Fibroblast of lung (primary cell): ENCODE results near the gene SF3B1. TPM values are rescaled to one million over a fixed set of nuclear protein-coding genes. Genes with fewer than 3 reads are reported as not detected.

Experiments
- DNase-seq, 2 donors: peaks; one replicate each; pipeline versions ENCODE4 v3.0.0 to v3.0.0-alpha.2; 2010; ENCODE audit warnings: low read depth in 2 of 2
- H2AFZ ChIP-seq: 2 replicates; pipeline ENCODE4 v1.5.1; 2012; ENCODE audit warnings: low read length, control low read depth, inconsistent platforms
- H3K27ac ChIP-seq: 2 replicates; pipeline ENCODE4 v1.5.1; 2011; ENCODE audit warnings: low read length, control low read depth; ENCODE audit not compliant: insufficient read depth
- H3K27me3 ChIP-seq: 2 replicates; pipeline ENCODE4 v1.5.1; 2011; ENCODE audit warnings: mild to moderate bottlenecking, low read length; ENCODE audit not compliant: control insufficient read depth, insufficient read depth
- H3K36me3 ChIP-seq: 2 replicates; pipeline ENCODE4 v1.5.1; 2011; ENCODE audit warnings: low read length; ENCODE audit not compliant: control insufficient read depth, insufficient read depth
- H3K4me1 ChIP-seq: 2 replicates; pipeline ENCODE4 v1.5.1; 2011; ENCODE audit warnings: low read length; ENCODE audit not compliant: control insufficient read depth, insufficient read depth; ENCODE audit errors: extremely low read depth
- H3K4me2 ChIP-seq: 2 replicates; pipeline ENCODE4 v1.5.1; 2011; ENCODE audit warnings: low read length, control low read depth; ENCODE audit not compliant: insufficient read depth; ENCODE audit errors: extremely low read depth
- H3K4me3 ChIP-seq, 4 experiments: fragments of 200-600 bp in 1 of 4; sonication (generic) in 1 of 4; replicated peaks in 1 of 4; 2 replicates each; pipeline ENCODE4 v1.5.1; 2011 to 2016; ENCODE audit warnings: low read length in 4 of 4, low read depth in 3 of 4, mild to moderate bottlenecking in 3 of 4, control low read depth in 2 of 4, inconsistent platforms in 1 of 4, mixed read lengths in 1 of 4; ENCODE audit not compliant: insufficient read depth in 1 of 4; ENCODE audit errors: control extremely low read depth in 1 of 4
- H3K79me2 ChIP-seq: 2 replicates; pipeline ENCODE4 v1.5.1; 2012; ENCODE audit warnings: mild to moderate bottlenecking, low read length, inconsistent platforms; ENCODE audit not compliant: control insufficient read depth, insufficient read depth
- H3K9ac ChIP-seq: 2 replicates; pipeline ENCODE4 v1.5.1; 2011; ENCODE audit warnings: mild to moderate bottlenecking, low read length, control low read depth; ENCODE audit not compliant: insufficient read depth
- H3K9me3 ChIP-seq: 2 replicates; pipeline ENCODE4 v1.5.1; 2012; ENCODE audit warnings: low read depth, low read length; ENCODE audit not compliant: control insufficient read depth, insufficient read depth
- H4K20me1 ChIP-seq: 2 replicates; pipeline ENCODE4 v1.5.1; 2011; ENCODE audit warnings: low read length; ENCODE audit not compliant: control insufficient read depth, insufficient read depth; ENCODE audit errors: extremely low read depth
- CTCF ChIP-seq, 2 donors: IDR thresholded peaks in 1 of 2; conservative IDR thresholded peaks in 1 of 2; 1 replicate in 1 of 2; 2 replicates in 1 of 2; pipeline ENCODE4 v1.5.1; 2011 to 2012; ENCODE audit warnings: low read length in 2 of 2, control low read depth in 1 of 2, inconsistent platforms in 1 of 2, low read depth in 1 of 2, mild to moderate bottlenecking in 1 of 2
- EZH2 ChIP-seq: IDR thresholded peaks from 2 replicates; pipeline ENCODE4 v1.5.1; 2012; ENCODE audit warnings: low read length, control low read depth, mild to moderate bottlenecking; ENCODE audit errors: missing control alignments
- polyA plus RNA-seq, 2 donors: library from polyadenylated mRNA; depleted of rRNA in 1 of 2; stranded (reverse) in 1 of 2; unstranded in 1 of 2; fragments of >200 nt; gene quantifications; 2 replicates each; pipeline ENCODE4 v1.2.1, GENCODE V29; 2011 to 2012; ENCODE audit warnings: missing spikeins in 1 of 2
- total RNA-seq: library from RNA; depleted of rRNA; stranded (reverse); fragments of >200 nt; gene quantifications from 2 replicates; pipeline ENCODE4 v1.2.1, GENCODE V29; 2014

The SF3B1 gene
- total and polyA plus RNA-seq, 2 donors (not counting 1 experiment from before 2014, with no cell fraction given), result 195 to 509 TPM

DNA sequence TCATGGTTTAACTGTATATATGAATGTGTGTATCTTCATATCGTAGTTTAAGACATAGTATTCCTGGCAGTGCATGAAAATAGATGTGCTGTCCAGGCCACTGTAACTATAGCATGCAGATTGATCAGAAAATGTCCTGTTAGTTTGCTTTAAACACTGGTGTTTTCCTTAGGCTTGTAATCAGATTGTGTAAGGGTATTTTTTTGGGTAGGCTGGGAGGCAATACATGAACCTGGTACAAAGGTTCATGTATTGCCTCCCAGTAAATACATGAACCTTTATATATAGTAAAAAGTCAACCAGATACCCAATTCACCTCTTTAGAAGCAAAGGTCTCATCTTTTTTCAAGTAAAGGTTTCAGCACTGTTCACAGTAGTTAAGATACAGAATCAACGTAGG is 20.1 kb upstream of the SF3B1 start:
- Histone ChIP-seq H3K9ac (no peak overlapping the region), H3K9me3 (no peaks in the 10 kb centered on the region), H3K27me3 (no peaks in the 10 kb centered on the region), H3K36me3 (no peaks in the 10 kb centered on the region), H3K79me2 (peaks cover 56% of the 10 kb centered on the region), H2AFZ (no peak overlapping the region), H3K4me2 (peak overlapping the region; percentile 74), H3K27ac (peak overlapping the region; percentile 99), H3K4me1 (peaks cover 3% of the 10 kb centered on the region), H3K4me3 (peak overlapping the region; percentile 75 to 97 (median 90)), H4K20me1 (no peaks in the 10 kb centered on the region)
- no peak for DNase-seq
- no peak for TF ChIP-seq EZH2
- no peak for TF ChIP-seq CTCF (conservative IDR thresholded peaks at IDR 0.05 in 1 of 2, IDR thresholded peaks at IDR 0.05 in 1 of 2; ENCODE audit: low read depth in 1 of 2, low read length in 2 of 2)

- H3K27ac ChIP-seq, result peak overlapping the region; percentile 99
- peaks cover 46% of the 10 kb centered on the region for H3K79me2 ChIP-seq
- DNase-seq, result peak; percentile 94
- peak overlapping the region; percentile 75 to 97 (median 90) for H3K4me3 ChIP-seq
- no peak overlapping the region for H2AFZ ChIP-seq
- H3K4me2 ChIP-seq, result peak overlapping the region; percentile 74
- TF ChIP-seq CTCF (conservative IDR thresholded peaks at IDR 0.05 in 1 of 2, IDR thresholded peaks at IDR 0.05 in 1 of 2; ENCODE audit: low read depth in 1 of 2, low read length in 2 of 2) (no peak), EZH2 (no peak)
- no peaks in the 10 kb centered on the region for H3K36me3 ChIP-seq
- peak overlapping the region; percentile 100 for H3K9ac ChIP-seq
- no peaks in the 10 kb centered on the region for H3K9me3 ChIP-seq
- peaks cover 3% of the 10 kb centered on the region for H3K4me1 ChIP-seq
- H3K27me3 ChIP-seq, result no peaks in the 10 kb centered on the region
- H4K20me1 ChIP-seq, result no peaks in the 10 kb centered on the region
These were observed 19.1 kb upstream of the SF3B1 start for GRCh38 chr2:197453914-197454398.

- Histone ChIP-seq H3K79me2 (peaks cover 43% of the 10 kb centered on the region), H3K4me1 (peaks cover 3% of the 10 kb centered on the region), H3K9ac (peak within 1 kb of the TSS; percentile 100), H3K4me3 (peak within 1 kb of the TSS; percentile 75 to 97 (median 90)), H3K9me3 (no peaks in the 10 kb centered on the region), H3K27me3 (no peaks in the 10 kb centered on the region), H3K4me2 (peak within 1 kb of the TSS; percentile 98), H3K27ac (peak within 1 kb of the TSS; percentile 99), H4K20me1 (no peaks in the 10 kb centered on the region), H3K36me3 (no peaks in the 10 kb centered on the region), H2AFZ (peak within 1 kb of the TSS; percentile 85)
- TF ChIP-seq CTCF (conservative IDR thresholded peaks at IDR 0.05 in 1 of 2, IDR thresholded peaks at IDR 0.05 in 1 of 2; ENCODE audit: low read depth in 1 of 2, low read length in 2 of 2) (peak; percentile 18 to 29), EZH2 (no peak)
- DNase-seq, result peak; percentile 100
These were observed 18.5 kb upstream of the SF3B1 start, which contains the start of gene COQ10B for GRCh38 chr2:197453123-197453913. Gene COQ10B (plus strand): TSS chr2:197453552. CDS start chr2:197453561, 9 bp downstream.
